ENCODE data around the gene GOLGA6C.
"Not testable (repeated sequence)": the region's sequence is repeated elsewhere in the genome, so short reads cannot be mapped to it uniquely, and the experiment has no call there.

Gene GOLGA6C

GRCh38 chr15:75227663-75228280 lies 30.4 kb upstream of the GOLGA6C start:
- no peak for DNase-seq (ENCODE audit: low spot score)

DNA sequence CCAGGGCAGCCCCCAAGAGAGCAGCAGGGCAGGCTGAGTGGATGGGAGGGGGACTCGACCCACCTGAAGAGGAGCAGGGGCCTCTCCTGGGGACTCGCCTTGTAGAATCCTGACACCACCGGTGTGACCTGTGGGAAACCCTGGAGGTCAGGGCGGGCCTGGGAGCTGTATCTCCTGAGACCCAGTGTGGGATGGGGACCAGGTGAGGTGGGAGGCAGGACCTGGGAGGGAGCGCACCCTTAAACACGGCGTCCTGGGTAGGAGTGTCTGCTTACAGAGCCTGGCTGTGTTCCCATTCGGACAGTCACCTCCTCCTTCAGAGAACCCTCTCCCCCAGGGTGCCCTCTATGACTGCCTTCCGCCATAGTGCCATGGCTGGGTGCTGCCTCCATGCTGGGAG lies 29.3 kb upstream of the GOLGA6C start:
- DNase-seq (ENCODE audit: low spot score) = peak; percentile 10

DNA sequence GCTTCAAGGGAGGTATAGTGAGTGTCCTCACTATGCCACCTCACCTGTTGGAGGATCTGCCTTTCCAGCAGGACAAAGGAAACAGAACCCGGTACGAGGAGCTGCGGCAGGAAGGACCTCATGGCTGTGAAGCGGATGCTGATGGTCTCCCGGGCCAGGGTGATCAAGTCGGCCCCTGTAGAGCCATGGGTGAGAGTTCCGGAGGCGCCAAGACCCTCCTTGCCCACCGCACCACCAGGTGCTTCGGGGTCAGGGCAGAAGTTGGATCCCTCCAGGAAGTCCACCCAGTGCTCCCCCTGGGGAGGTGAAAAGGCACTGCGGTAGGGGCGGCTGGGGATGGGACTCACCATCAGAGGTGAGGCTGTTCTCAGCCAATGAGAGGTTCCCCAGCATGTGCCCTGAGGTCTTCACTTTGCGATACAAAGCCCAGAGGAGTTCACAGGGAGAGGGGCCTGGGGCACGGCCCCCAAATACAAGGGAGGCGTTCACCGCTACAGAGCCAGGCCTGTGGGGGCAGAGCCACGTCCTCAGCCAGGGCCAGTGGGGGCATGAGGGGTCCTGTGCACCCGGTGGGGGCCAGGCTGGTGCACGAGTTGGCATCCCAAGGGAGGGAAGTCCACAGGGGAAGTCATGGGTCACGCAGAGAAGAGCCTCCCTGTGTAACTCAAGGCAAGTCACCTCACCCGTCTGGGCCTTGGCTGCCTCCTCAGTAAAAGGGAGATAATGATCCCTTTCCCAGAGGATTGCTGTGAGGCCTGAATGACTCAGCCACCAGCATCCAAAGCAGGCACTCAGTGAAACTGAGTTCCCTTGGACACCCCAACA lies 28.7 kb upstream of the GOLGA6C start:
- peak; percentile 26 for DNase-seq (ENCODE audit: low spot score)

DNA sequence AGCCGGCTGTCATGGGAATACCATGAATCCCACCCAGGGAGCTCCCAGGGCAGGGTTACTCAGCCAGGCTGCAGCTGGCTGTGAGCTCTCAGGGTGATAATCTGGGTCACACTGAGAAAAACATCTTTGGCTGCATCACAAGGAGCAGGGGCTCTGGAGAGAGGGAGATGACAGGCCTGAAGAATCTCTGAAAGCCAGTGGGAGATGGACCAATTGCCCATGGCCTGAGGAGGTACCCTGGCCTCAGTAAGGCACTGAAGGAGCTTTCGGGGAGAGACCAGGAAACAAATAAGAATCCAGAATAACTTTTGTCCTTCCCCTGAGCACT lies 28.2 kb upstream of the GOLGA6C start:
- DNase-seq (ENCODE audit: low spot score) = peak; percentile 21

GRCh38 chr15:75230551-75231371 lies 27.4 kb upstream of the GOLGA6C start:
- DNase-seq (ENCODE audit: low spot score) = peak; percentile 24

GRCh38 chr15:75231836-75232235 lies 26.3 kb upstream of the GOLGA6C start:
- peak; percentile 4 for DNase-seq (ENCODE audit: low spot score)

DNA sequence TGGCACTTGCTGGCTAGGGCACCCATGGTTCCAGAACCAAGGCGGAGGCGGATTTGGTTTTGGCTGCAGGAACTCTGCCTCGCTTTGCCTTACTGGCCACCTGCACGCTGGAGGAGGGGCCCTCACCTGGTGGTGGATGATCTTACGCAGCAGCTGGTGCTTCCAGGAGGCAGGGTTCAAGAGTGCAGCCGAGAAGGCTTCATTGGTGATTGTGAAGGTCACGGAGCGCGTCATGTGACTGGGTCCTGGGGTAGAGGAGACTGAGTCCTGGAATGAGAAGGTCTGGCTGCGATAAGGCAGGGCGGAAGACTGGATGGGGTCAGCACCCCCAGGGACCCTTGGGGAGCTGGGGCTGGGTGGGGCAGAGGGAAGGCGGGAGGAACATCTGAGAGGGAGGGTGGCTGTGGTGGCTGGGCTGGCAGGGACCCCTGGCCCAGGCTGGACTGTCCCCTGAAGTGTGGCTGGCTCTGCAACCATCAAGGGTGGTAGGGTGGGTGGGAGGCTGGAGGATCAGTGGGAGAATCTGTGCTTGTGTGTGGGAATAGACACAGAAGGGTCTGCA lies 25.8 kb upstream of the GOLGA6C start:
- DNase-seq (ENCODE audit: low spot score) = peak; percentile 17

GRCh38 chr15:75232826-75233503 lies 25.2 kb upstream of the GOLGA6C start:
- DNase-seq (ENCODE audit: low spot score) = peak; percentile 30

GRCh38 chr15:75233504-75234190 lies 24.5 kb upstream of the GOLGA6C start:
- peak; percentile 21 for DNase-seq (ENCODE audit: low spot score)

GRCh38 chr15:75234191-75234810 lies 23.8 kb upstream of the GOLGA6C start:
- DNase-seq (ENCODE audit: low spot score) = peak; percentile 14

- peak; percentile 21 for DNase-seq (ENCODE audit: low spot score)
Observed at GRCh38 chr15:75235051-75235673, 23.0 kb upstream of the GOLGA6C start.

GRCh38 chr15:75235760-75236729 lies 22.1 kb upstream of the GOLGA6C start:
- DNase-seq (ENCODE audit: low spot score) = peak; percentile 27

DNA sequence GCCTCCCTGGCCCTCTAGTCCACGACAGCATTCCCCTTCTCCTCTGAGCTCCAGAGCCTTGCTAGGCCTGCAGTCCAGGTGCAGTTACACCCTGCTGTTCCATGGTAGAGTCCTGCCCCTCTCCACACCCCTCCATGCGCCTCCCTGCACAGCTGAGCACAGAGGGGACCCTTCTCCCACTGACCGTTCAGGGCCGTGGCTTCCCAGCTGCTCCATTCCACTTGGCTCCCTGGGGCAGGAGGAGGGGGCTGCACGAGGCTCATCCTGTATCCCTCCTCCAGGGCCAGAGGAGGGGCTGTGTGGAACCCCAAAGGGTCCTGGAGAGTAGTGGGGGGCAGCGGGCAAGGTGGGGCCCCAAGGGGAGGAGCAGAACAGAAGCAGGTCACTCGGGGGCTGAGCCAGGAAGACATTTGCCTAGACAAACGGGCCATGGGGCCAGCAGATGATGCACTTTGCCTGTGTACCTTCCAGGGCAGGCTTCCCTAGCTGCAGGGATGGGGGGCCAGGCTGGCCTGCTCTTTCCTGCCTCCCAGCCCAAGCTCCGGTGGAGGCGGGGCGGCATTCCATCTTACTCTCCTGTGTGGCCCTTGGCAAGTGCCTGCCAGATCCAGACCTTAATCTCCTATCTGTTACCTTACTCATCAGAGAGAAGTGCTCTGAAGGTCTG lies 20.7 kb upstream of the GOLGA6C start:
- no peak for DNase-seq (ENCODE audit: low spot score)

DNA sequence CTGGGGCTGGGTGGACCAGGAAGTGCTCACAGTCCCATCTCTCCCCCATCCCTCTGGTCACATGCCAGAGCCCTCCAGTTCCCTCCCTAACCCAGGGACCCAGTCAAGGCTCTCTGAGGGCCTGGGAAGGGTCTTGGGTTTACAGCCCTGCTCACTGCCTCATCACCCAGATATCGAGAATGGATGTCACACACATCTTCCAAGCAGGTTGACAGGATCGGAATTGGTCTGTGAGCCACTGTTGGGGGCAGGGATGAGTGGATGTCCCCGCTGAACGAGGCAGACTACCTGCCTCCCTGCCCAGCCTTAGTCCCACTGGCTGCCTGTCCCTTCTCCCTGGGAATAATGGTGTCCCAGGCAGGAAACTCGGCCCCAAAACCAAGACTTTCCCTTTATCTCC lies 20.0 kb upstream of the GOLGA6C start:
- no peak for DNase-seq (ENCODE audit: low spot score)

- DNase-seq (ENCODE audit: low spot score) = not testable (repeated sequence)
Observed at GRCh38 chr15:75245741-75246140, 12.4 kb upstream of the GOLGA6C start.

- DNase-seq (ENCODE audit: low spot score) = not testable (repeated sequence)
Observed at GRCh38 chr15:75248991-75249390, 9.1 kb upstream of the GOLGA6C start.

DNA sequence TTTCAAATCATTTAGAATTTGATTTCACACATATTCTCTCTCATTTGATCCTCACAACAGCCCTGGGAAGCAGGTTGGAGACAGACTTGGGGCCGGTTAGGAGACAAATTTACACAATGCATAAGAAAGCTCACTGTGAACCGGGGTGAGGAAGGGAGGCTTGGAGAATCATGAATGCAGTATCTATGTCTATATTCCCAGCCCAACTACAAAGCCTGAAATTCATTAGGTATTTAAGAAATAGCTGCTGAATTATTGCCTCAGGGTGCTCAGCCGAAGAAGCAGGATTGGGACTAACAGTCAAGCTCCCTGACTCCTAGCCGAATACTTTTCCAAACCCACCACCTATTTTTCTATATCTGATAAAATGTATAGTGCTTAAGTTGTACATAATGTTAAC lies 8.4 kb upstream of the GOLGA6C start:
- no peak for DNase-seq (ENCODE audit: low spot score)

GRCh38 chr15:75251343-75251742 lies 6.8 kb upstream of the GOLGA6C start:
- not testable (repeated sequence) for DNase-seq (ENCODE audit: low spot score)

DNA sequence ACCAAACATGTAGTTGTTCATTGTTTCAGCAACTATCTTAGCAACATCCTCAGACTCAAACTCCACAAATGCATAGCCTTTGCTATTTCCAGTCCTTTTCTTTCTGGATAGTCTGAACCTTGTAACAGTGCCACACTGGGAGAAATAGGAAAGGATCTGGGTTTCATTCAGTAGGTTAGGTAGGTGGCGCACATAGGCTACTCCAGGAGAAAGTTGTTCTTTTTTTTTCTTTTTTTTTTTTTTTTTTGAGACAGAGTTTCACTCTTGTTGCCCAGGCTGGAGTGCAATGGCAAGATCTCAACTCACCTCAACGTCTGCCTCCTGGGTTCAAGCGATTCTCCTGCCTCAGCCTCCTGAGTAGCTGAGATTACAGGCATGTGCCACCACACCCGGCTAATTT lies 5.8 kb upstream of the GOLGA6C start:
- not testable (repeated sequence) for DNase-seq (ENCODE audit: low spot score)
